GM18907 (cell line): ENCODE data around the gene MGP.

Experiments
- ATAC-seq: cut with Tn5 transposase; IDR thresholded peaks from one replicate; pipeline ENCODE4 v1.9.1; 2021; ENCODE audit warnings: mild to moderate bottlenecking, moderate library complexity; ENCODE audit not compliant: unreplicated experiment

MGP gene

GRCh38 chr12:14833336-14833735 lies 52.3 kb downstream of the MGP start:
- ATAC-seq = no peak
